Body of pancreas (tissue), 4 donors: ENCODE measurements around the gene TNFRSF1A. TPM values are rescaled to one million over a fixed set of nuclear protein-coding genes. Genes with fewer than 3 reads are reported as not detected.

Experiments
- ATAC-seq: fragments of 150-250 bp; one replicate; pipeline ENCODE4 v1.9.1; 2016
- DNase-seq, 4 donors: peaks; one replicate each; pipeline ENCODE4 v3.0.0-alpha.2; 2019
- H3K27ac ChIP-seq, 4 donors: fragments of 200-600 bp; sonication (generic); 1 replicate in 3 of 4; 2 replicates in 1 of 4; pipeline versions ENCODE4 v1.5.1 to v1.6.1; 2016 to 2019; ENCODE audit warnings: mild to moderate bottlenecking in 1 of 4, mixed read lengths in 1 of 4, moderate library complexity in 1 of 4
- H3K27me3 ChIP-seq, 2 donors: fragments of 200-600 bp; sonication (generic); one replicate each; pipeline ENCODE4 v1.6.0; 2016; ENCODE audit warnings: mild to moderate bottlenecking in 1 of 2
- H3K36me3 ChIP-seq, 2 donors: fragments of 200-600 bp; sonication (generic); replicated peaks in 1 of 2; 2 replicates each; pipeline ENCODE4 v1.5.1; 2016; ENCODE audit warnings: low read depth in 2 of 2; ENCODE audit not compliant: insufficient read depth in 1 of 2
- H3K4me1 ChIP-seq: fragments of 200-600 bp; sonication (generic); one replicate; pipeline ENCODE4 v1.6.0; 2016
- H3K4me3 ChIP-seq, 2 donors: fragments of 200-600 bp; sonication (generic); 1 replicate in 1 of 2; 2 replicates in 1 of 2; pipeline ENCODE4 v1.5.1; 2016 to 2019
- H3K9me3 ChIP-seq, 3 donors: fragments of 200-600 bp; sonication (generic); 1 replicate in 2 of 3; 2 replicates in 1 of 3; pipeline ENCODE4 v1.5.1; 2016
- CTCF ChIP-seq, 7 experiments: fragments of 450-650 bp in 4 of 7; fragments of 200-600 bp in 3 of 7; sonication (generic) in 3 of 7; IDR thresholded peaks; one replicate each; pipeline ENCODE4 v1.5.1; 2016 to 2019; ENCODE audit warnings: antibody characterized with exemption in 7 of 7
- POLR2A ChIP-seq, 3 donors: fragments of 450-650 bp; IDR thresholded peaks; one replicate each; pipeline ENCODE4 v1.6.1; 2016; ENCODE audit warnings: antibody characterized with exemption in 3 of 3, mild to moderate bottlenecking in 2 of 3
- WGBS, 2 donors: methylation state at CpG; one replicate each; pipeline ENCODE4 v1.1.5; 2017; 5-methylcytosine and 5-hydroxymethylcytosine counted together
- intact Hi-C: fragments of 100-400 bp; cut with DNase I; formaldehyde crosslinking; loops from one replicate; pipeline ENCODE4 v1.15.1; 2023
- total RNA-seq, 2 donors: library from RNA; depleted of rRNA; stranded (reverse); fragments of >200 nt; gene quantifications; one replicate each; pipeline ENCODE4 v1.1.0, GENCODE V29; 2016

Gene TNFRSF1A
- total RNA-seq, 2 donors from 2014 or later: 54.5 to 92.0 TPM

GRCh38 chr12:6337958-6338433 lies 3.9 kb downstream of the TNFRSF1A start:
- H3K4me3 ChIP-seq: no peak overlapping the region
- H3K4me1 ChIP-seq: peaks cover 83% of the 10 kb centered on the region
- DNase-seq (no peak), ATAC-seq (no peak)
- TF ChIP-seq CTCF (IDR thresholded peaks at IDR 0.05) (no peak), POLR2A (IDR thresholded peaks at IDR 0.05) (no peak)
- 54 to 63% methylated on average over 12 of the region's 12 CpGs for WGBS, 2 donors
- intact Hi-C loops: no loop called here
- peak overlapping the region; percentile 89 to 99 (median 98) for H3K27ac ChIP-seq
- peaks cover 0 to 7% of the 10 kb centered on the region in 2 donors for H3K36me3 ChIP-seq
- no peaks in the 10 kb centered on the region for H3K9me3 ChIP-seq
- H3K27me3 ChIP-seq: no peaks in the 10 kb centered on the region

GRCh38 chr12:6336889-6337853 lies 4.7 kb downstream of the TNFRSF1A start:
- WGBS, 2 donors: 42 to 54% methylated on average over 14 to 15 of the region's 15 CpGs
- Histone ChIP-seq H3K36me3 (peaks cover 0 to 11% of the 10 kb centered on the region in 2 donors), H3K27ac (peak overlapping the region; percentile 89 to 99 (median 98)), H3K9me3 (no peaks in the 10 kb centered on the region), H3K27me3 (no peaks in the 10 kb centered on the region), H3K4me3 (no peak overlapping the region), H3K4me1 (peaks cover 74% of the 10 kb centered on the region)
- intact Hi-C loops: no loop called here
- TF ChIP-seq POLR2A (IDR thresholded peaks at IDR 0.05) (no peak), CTCF (IDR thresholded peaks at IDR 0.05) (no peak)
- ATAC-seq: no peak
- peak in 1 of 4 donors; percentile 46 for DNase-seq

- DNase-seq: peak; percentile 88 to 95 (median 90)
- intact Hi-C loops: no loop called here
- H3K27me3 ChIP-seq: no peaks in the 10 kb centered on the region
- peaks cover 0 to 16% of the 10 kb centered on the region in 2 donors for H3K36me3 ChIP-seq
- 1 to 3% methylated on average over 10 to 12 of the region's 12 CpGs for WGBS, 2 donors
- H3K4me1 ChIP-seq: peaks cover 72% of the 10 kb centered on the region
- H3K27ac ChIP-seq: peak overlapping the region; percentile 89 to 99 (median 98)
- no peak overlapping the region for H3K4me3 ChIP-seq
- H3K9me3 ChIP-seq: no peaks in the 10 kb centered on the region
- TF ChIP-seq POLR2A (IDR thresholded peaks at IDR 0.05) (peak in 2 of 3 donors; percentile 54 to 65), CTCF (IDR thresholded peaks at IDR 0.05) (peak in 1 of 7 experiments; percentile 5)
- peak; percentile 81 for ATAC-seq
These were observed 5.6 kb downstream of the TNFRSF1A start for GRCh38 chr12:6336079-6336888.

- Histone ChIP-seq H3K27ac (peak overlapping the region; percentile 89 to 99 (median 98)), H3K9me3 (no peaks in the 10 kb centered on the region), H3K27me3 (no peaks in the 10 kb centered on the region), H3K4me1 (peaks cover 72% of the 10 kb centered on the region), H3K36me3 (peaks cover 0 to 22% of the 10 kb centered on the region in 2 donors), H3K4me3 (no peak overlapping the region)
- DNase-seq (peak; percentile 79 to 89 (median 84)), ATAC-seq (peak; percentile 66)
- intact Hi-C loops: no loop called here
- TF ChIP-seq CTCF (IDR thresholded peaks at IDR 0.05): peak; percentile 21 to 71 (median 55)
- peak in 2 of 3 donors; percentile 53 to 57 for TF ChIP-seq POLR2A (IDR thresholded peaks at IDR 0.05)
- WGBS, 2 donors: 0% methylated on average over 4 to 11 of the region's 11 CpGs
These were observed 6.3 kb downstream of the TNFRSF1A start for GRCh38 chr12:6335451-6336078.
